AG09319 (cell line): ENCODE data around the gene GLCCI1.

Experiments
- DNase-seq: peaks from one replicate; pipeline ENCODE4 v3.0.0-alpha.2; 2010; ENCODE audit warnings: low read depth; ENCODE audit errors: extremely low read depth
- CTCF ChIP-seq: IDR thresholded peaks from 2 replicates; pipeline ENCODE4 v1.5.1; 2011; ENCODE audit warnings: low read depth, mild to moderate bottlenecking, inconsistent platforms, low read length, moderate library complexity

The GLCCI1 gene

DNA sequence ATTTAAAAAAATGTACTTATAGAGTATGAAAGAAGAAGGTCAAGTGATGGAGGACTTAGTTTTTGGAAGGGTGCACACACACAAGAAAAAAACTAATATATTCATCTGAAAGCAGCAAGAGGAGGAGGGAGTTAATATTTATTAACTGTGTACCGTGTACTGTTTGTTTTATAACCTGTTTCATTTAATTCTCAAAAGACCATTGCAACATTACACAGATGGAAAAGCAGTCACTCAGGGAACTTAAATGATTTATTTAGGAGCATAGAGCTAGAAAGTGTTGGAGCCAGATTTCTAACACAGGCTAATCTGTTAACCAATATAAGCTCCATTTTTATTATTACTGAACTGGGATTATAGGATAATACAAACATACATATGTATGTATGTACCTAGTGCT lies 36.7 kb downstream of the GLCCI1 start:
- DNase-seq = no peak
- no peak for TF ChIP-seq CTCF

GRCh38 chr7:8014399-8014798 lies 45.8 kb downstream of the GLCCI1 start:
- TF ChIP-seq CTCF = no peak
- no peak for DNase-seq

DNA sequence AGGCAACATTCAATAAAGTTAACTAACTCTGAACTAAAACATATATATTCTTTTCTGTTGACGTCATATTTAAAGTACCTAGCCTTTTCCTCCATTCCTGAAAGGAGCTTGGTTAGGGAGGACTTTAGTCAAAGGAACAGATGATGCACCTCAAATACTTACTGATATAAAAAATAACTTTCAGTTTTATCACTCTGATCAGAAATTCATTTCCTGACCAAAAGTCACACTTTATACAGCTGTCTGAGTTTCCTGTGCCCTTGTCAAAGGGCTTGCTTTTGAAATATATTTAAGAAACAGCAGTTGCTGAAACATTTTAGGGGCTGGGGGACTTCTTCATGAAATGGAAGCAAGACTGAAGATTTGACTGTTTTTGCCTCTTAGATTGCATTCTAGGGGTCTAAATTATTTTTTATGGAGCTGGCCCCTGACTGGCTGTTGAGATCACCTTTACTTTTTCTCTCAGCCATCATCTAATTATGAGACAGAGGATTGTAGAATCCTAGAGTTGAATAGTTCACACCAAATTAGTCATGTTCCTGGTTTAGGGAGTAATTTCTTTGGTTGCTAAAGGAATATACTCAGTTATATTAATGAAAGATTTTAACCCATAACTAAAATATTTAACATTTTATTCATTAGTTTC lies 46.6 kb downstream of the GLCCI1 start:
- no peak for DNase-seq
- TF ChIP-seq CTCF = no peak

DNA sequence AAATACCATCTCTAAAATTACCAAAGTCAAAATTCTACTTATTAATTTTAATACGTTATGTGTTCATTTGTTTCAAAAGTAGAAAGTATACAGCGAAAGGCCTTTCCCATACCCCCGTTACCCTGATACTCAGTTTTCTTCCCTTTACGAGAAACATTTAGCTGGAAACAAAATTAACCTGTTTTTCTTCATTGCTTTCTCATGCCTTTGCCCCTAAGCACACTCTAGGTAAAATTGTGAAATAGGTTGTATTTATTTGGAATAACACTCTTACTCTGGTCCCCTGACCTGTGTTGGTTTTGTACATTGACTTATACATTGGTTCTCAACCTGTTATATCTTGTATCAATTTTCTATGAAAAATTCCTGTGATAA lies 47.1 kb downstream of the GLCCI1 start:
- no peak for TF ChIP-seq CTCF
- no peak for DNase-seq

- no peak for TF ChIP-seq CTCF
- no peak for DNase-seq
Observed at GRCh38 chr7:8017423-8017822, 48.8 kb downstream of the GLCCI1 start.

DNA sequence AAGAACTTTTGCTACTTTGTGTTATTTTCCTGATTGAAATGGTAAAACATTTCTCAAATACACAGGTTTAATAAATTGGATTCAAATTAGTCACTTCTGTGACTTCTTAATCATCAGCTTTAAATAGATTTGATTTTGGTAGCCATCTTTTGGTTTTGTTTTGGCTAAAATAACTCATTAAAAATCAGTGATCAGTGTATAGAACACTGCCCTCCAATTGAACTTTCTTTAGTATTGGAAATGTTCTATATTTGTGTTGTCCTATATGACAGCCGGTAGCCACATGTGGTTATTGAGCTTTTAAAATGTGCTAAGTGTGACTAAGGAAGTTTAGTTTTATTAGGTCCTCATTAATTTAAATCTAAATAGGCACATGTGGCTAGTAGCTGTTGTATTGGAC lies 50.4 kb downstream of the GLCCI1 start:
- no peak for DNase-seq
- no peak for TF ChIP-seq CTCF

DNA sequence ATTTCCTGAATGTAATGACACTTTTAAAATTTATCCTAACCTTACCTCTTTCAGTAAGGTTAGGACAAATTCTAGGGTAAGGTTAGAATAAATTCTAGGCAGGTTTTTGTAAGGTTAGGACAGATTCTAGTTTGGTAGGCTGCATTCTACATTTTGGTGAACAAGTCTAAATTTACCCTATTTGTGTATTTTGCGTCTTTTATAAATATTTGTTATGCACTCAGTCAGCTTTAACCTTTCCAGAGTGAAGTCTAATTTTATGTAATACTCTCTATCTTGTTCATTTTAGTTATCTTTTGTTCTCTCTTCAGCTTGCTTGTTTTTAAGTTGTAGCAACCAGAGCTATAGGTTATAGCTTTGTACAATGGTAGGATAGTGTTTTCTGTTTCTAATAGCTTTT lies 54.0 kb downstream of the GLCCI1 start:
- no peak for DNase-seq
- no peak for TF ChIP-seq CTCF
